HepG2 (cell line): ENCODE measurements around the gene KHK. TPM values are rescaled to one million over a fixed set of nuclear protein-coding genes. Genes with fewer than 3 reads are reported as not detected.

Source experiments
- ADNP ChIP-seq: sonication (generic); formaldehyde crosslinking; IDR thresholded peaks from 2 replicates; pipeline ENCODE4 v1.4.0; 2020; ENCODE audit warnings: missing genetic modification reagents
- CBFB ChIP-seq: sonication (generic); formaldehyde crosslinking; IDR thresholded peaks from 2 replicates; pipeline ENCODE4 v1.4.0; 2020; ENCODE audit warnings: missing genetic modification reagents
- HOXA5 ChIP-seq: sonication (generic); formaldehyde crosslinking; IDR thresholded peaks from 2 replicates; pipeline ENCODE4 v1.4.0; 2020; ENCODE audit warnings: missing genetic modification reagents
- NFE2 ChIP-seq: sonication (generic); formaldehyde crosslinking; IDR thresholded peaks from 2 replicates; pipeline ENCODE4 v1.4.0; 2020; ENCODE audit warnings: missing genetic modification reagents
- PHF8 ChIP-seq: sonication (generic); formaldehyde crosslinking; IDR thresholded peaks from 2 replicates; pipeline ENCODE4 v1.5.0; 2020; ENCODE audit warnings: missing genetic modification reagents
- PLSCR1 ChIP-seq: sonication (generic); formaldehyde crosslinking; IDR thresholded peaks from 2 replicates; pipeline ENCODE4 v1.5.0; 2020; ENCODE audit warnings: missing genetic modification reagents, mild to moderate bottlenecking, borderline replicate concordance
- STAT6 ChIP-seq: sonication (generic); formaldehyde crosslinking; IDR thresholded peaks from 2 replicates; pipeline ENCODE4 v1.4.0; 2020; ENCODE audit warnings: missing genetic modification reagents, mild to moderate bottlenecking, borderline replicate concordance
- ZBTB3 ChIP-seq: sonication (generic); formaldehyde crosslinking; IDR thresholded peaks from 2 replicates; pipeline ENCODE4 v1.4.0; 2020; ENCODE audit warnings: low read depth, mild to moderate bottlenecking, moderate library complexity, missing genetic modification reagents, borderline replicate concordance
- ZFP91 ChIP-seq: sonication (generic); formaldehyde crosslinking; IDR thresholded peaks from 2 replicates; pipeline ENCODE4 v1.9.0; 2022; ENCODE audit warnings: missing genetic modification reagents, mild to moderate bottlenecking, borderline replicate concordance
- ZNF18 ChIP-seq: sonication (generic); formaldehyde crosslinking; IDR thresholded peaks from 2 replicates; pipeline ENCODE4 v1.8.0; 2022; ENCODE audit warnings: mild to moderate bottlenecking, missing genetic modification reagents; ENCODE audit not compliant: insufficient replicate concordance
- ZNF232 ChIP-seq: sonication (generic); formaldehyde crosslinking; IDR thresholded peaks from 2 replicates; pipeline ENCODE4 v1.4.0; 2020; ENCODE audit warnings: missing genetic modification reagents, borderline replicate concordance
- ZNF24 ChIP-seq: fragments of 450-650 bp; IDR thresholded peaks from 2 replicates; pipeline ENCODE4 v1.6.1; 2017; ENCODE audit warnings: antibody characterized with exemption, mild to moderate bottlenecking
- ZNF281 ChIP-seq: sonication (generic); formaldehyde crosslinking; IDR thresholded peaks from 2 replicates; pipeline ENCODE4 v1.4.0; 2020; ENCODE audit warnings: missing genetic modification reagents, borderline replicate concordance
- ZNF644 ChIP-seq: IDR thresholded peaks from 2 replicates; pipeline ENCODE4 v1.6.1; 2016; ENCODE audit warnings: low read depth
- ZNF749 ChIP-seq: sonication (generic); formaldehyde crosslinking; IDR thresholded peaks from 2 replicates; pipeline ENCODE4 v1.8.0; 2022; ENCODE audit warnings: mild to moderate bottlenecking, missing genetic modification reagents, moderate library complexity, borderline replicate concordance
- ZZZ3 ChIP-seq: sonication (generic); formaldehyde crosslinking; IDR thresholded peaks from 2 replicates; pipeline ENCODE4 v1.4.0; 2020; ENCODE audit warnings: missing genetic modification reagents, mild to moderate bottlenecking, borderline replicate concordance
- polyA plus RNA-seq, 8 experiments: library from polyadenylated mRNA; depleted of rRNA in 3 of 8; stranded (reverse) in 7 of 8; unstranded in 1 of 8; fragments of >200 nt; fragmentation: Illumina TruSeq in 4 of 8; extraction: Trizol in 4 of 8; gene quantifications; 2 replicates each; pipeline versions ENCODE4 v1.2.1 to v1.2.3, GENCODE V29; 2011 to 2016; ENCODE audit warnings: low read depth in 4 of 8, missing spikeins in 1 of 8, mixed read lengths in 1 of 8; ENCODE audit not compliant: insufficient read depth in 1 of 8
- total RNA-seq, 5 experiments: library from RNA; depleted of rRNA; stranded (reverse); fragments of >200 nt; fragmentation: Illumina TruSeq; extraction: Trizol; gene quantifications; 2 replicates each; pipeline ENCODE4 v1.2.3, GENCODE V29; 2016; ENCODE audit warnings: low read depth in 1 of 5

The KHK gene
- total and polyA plus RNA-seq, 2 of the 13 experiments (the other 11 are each of a cell fraction or from before 2014, with no cell fraction given): 40.9 to 99.2 TPM

DNA sequence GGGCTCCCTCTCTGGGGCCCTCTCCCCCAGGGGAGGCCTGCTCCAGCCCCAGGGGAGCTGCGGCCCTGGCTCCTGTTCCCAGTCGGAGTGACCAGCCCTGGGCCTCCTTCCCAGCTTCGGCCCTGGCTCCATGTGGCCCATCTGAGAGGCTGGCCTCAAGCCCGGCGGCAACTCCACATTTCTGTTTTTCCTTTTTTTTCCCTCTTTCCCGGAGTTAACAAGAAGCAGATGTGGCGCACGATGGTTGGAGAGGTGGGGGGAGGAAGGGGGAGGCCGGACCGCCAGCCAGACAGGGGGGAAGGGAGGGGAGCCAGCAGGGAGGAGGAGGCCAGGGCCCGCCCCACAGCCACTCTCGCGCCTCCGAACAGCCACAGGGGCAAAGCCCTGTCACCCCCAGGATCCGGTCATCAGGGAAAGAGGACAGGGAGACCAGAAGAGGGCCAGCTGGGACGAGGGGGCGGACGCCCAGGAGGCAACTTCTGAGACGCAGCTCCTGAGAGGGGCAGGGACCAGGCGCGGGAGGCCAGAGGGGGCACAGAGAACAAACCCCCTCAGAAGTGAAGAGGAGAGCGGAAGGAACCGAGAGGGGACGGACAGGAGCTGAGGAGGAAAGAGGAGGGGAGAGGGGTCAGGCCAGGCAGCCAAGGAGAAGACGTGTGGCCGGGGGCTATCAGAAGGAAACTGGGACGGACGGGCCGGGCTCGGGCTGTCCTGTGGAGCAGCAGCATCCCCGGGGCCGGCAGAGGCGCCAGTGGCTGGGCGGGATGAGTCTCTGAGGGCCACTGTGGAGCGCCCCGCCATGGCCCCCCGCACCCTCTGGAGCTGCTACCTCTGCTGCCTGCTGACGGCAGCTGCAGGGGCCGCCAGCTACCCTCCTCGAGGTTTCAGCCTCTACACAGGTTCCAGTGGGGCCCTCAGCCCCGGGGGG, 8.0 kb upstream of the KHK start, which contains the start of gene EMILIN1 (continued):
- no peak for TF ChIP-seq STAT6 (CRISPR knock-in tag)
- peak; percentile 19; the same call in 1 of the 2 replicates for TF ChIP-seq ZNF281 (CRISPR knock-in tag)
- TF ChIP-seq ZBTB3 (CRISPR knock-in tag): no peak
- TF ChIP-seq ZFP91: no peak
- no peak for TF ChIP-seq ZNF644 (CRISPR knock-in tag)
- no peak for TF ChIP-seq ZNF749 (CRISPR knock-in tag)
- no peak for TF ChIP-seq ZNF232
- no peak for TF ChIP-seq PLSCR1 (CRISPR knock-in tag)
- TF ChIP-seq NFE2 (CRISPR knock-in tag): no peak
- no peak for TF ChIP-seq ZZZ3 (CRISPR knock-in tag)
- no peak for TF ChIP-seq ZNF18 (CRISPR knock-in tag)
- 0 out of 2 replicates have a peak, but pooled peaks have one; percentile 52 for TF ChIP-seq PHF8 (CRISPR knock-in tag)
- TF ChIP-seq CBFB (CRISPR knock-in tag): no peak
- TF ChIP-seq ADNP (CRISPR knock-in tag): no peak
- no peak for TF ChIP-seq HOXA5 (CRISPR knock-in tag)
- no peak for TF ChIP-seq ZNF24
